Measurements from ENCODE around the gene AVPI1. TPM values are rescaled to one million over a fixed set of nuclear protein-coding genes. Genes with fewer than 3 reads are reported as not detected.

The AVPI1 gene
- total and polyA plus RNA-seq, 10 of the 15 experiments (the other 5 are each of a cell fraction or from before 2014, with no cell fraction given): 0.08 to 1.4 (median 0.84) TPM

GRCh38 chr10:97705006-97705670 is 18.1 kb upstream of the AVPI1 start:
- H3K4me2 ChIP-seq (ENCODE audit: control insufficient read depth, insufficient read depth): no peak overlapping the region
- no peaks in the 10 kb centered on the region for H4K20me1 ChIP-seq (ENCODE audit: control insufficient read depth, insufficient read depth)
- H3K9ac ChIP-seq (ENCODE audit: control insufficient read depth, insufficient read depth, low read length): no peak overlapping the region
- no peak overlapping the region for H2AFZ ChIP-seq (ENCODE audit: control insufficient read depth, low read depth, low read length)
- H3K27ac ChIP-seq (ENCODE audit: control insufficient read depth, insufficient read depth): no peak overlapping the region
- no peaks in the 10 kb centered on the region; a peak in 2 of 4 replicates for H3K27me3 ChIP-seq (replicated peaks in 1 of 2; ENCODE audit: control insufficient read depth in 2 of 2, insufficient read depth in 2 of 2, low read length in 1 of 2)
- H3K9me3 ChIP-seq (replicated peaks; ENCODE audit: control insufficient read depth, insufficient read depth, low read length): no peaks in the 10 kb centered on the region
- ChIA-PET SMC1A (ENCODE audit: uncharacterized antibody, unreplicated experiment) (interaction anchor here (1.1 to 6.4 kb wide), 3 partner anchors 21 to 31 kb away, joined by 3 to 38 read pairs (median 4); partner anchors contain the start of genes AVPI1 and ZFYVE27), POLR2A (interaction anchor here (0.6 kb wide), 1 partner anchor 28 kb away, joined by 3 read pairs; no protein-coding TSS in a partner anchor), CTCF (interaction anchor here (2.1 to 14.9 kb wide), 3 partner anchors 18 to 39 kb away, joined by 8 to 416 read pairs (median 115); partner anchors contain the start of genes AVPI1 and ZFYVE27), RAD21 (ENCODE audit: unreplicated experiment) (interaction anchor here (0.5 to 1.8 kb wide), 3 partner anchors 23 to 31 kb away, joined by 3 to 4 read pairs (median 3); no protein-coding TSS in a partner anchor)
- H3K79me2 ChIP-seq (ENCODE audit: control insufficient read depth, insufficient read depth, low read length): no peaks in the 10 kb centered on the region
- TF ChIP-seq EP300 (IDR thresholded peaks at IDR 0.05; ENCODE audit: borderline replicate concordance in 1 of 2, control insufficient read depth in 1 of 2, low read depth in 2 of 2, low read length in 2 of 2) (no peak), NBN (IDR thresholded peaks at IDR 0.05) (no peak), CHD1 (IDR thresholded peaks at IDR 0.05; ENCODE audit: low read depth, low read length) (no peak), HDAC6 (IDR thresholded peaks at IDR 0.05; ENCODE audit: unreplicated experiment) (no peak), RAD51 (IDR thresholded peaks at IDR 0.05) (no peak), NR2C2 (IDR thresholded peaks at IDR 0.05; ENCODE audit: borderline replicate concordance, control insufficient read depth, insufficient read length, low read depth) (no peak), CEBPB (IDR thresholded peaks at IDR 0.05; ENCODE audit: borderline replicate concordance in 1 of 2, low read depth in 2 of 2, low read length in 2 of 2) (no peak), IRF4 (IDR thresholded peaks at IDR 0.05; ENCODE audit: low read depth, low read length) (no peak), LARP7 (IDR thresholded peaks at IDR 0.05) (no peak), SMAD1 (IDR thresholded peaks at IDR 0.05; ENCODE audit: low read depth, partially characterized antibody) (no peak), ZNF217 (IDR thresholded peaks at IDR 0.05) (no peak), ELK1 (IDR thresholded peaks at IDR 0.05; ENCODE audit: low read depth, low read length) (no peak), NKRF (conservative IDR thresholded peaks at IDR 0.05) (no peak), SUPT20H (IDR thresholded peaks at IDR 0.05; ENCODE audit: borderline replicate concordance, control insufficient read depth, low read depth, low read length) (no peak), ZBED1 (IDR thresholded peaks at IDR 0.05; ENCODE audit: borderline replicate concordance) (no peak), ZBTB4 (CRISPR knock-in tag; IDR thresholded peaks at IDR 0.05) (no peak), PML (IDR thresholded peaks at IDR 0.05; ENCODE audit: low read length) (no peak)
- H3K36me3 ChIP-seq (ENCODE audit: control insufficient read depth in 2 of 2, insufficient read depth in 2 of 2, low read length in 1 of 2): no peaks in the 10 kb centered on the region
- BruUV-seq (replicated peaks): no TSS peak
- DNase-seq (ENCODE audit: low read depth, low spot score) (no peak), FAIRE-seq (no peak), ATAC-seq (no peak)
- H3K4me3 ChIP-seq: no peak overlapping the region
- in situ Hi-C loops (cut with MboI): no loop called here
- H3K4me1 ChIP-seq (ENCODE audit: control insufficient read depth, insufficient read depth, low read length): no peaks in the 10 kb centered on the region
- 7% methylated on average over 3 of the region's 3 CpGs for WGBS (ENCODE audit: insufficient coverage, insufficient replicate concordance, low lambda C conversion rate, missing lambda C conversion rate)
- intact Hi-C loops (cut with micrococcal nuclease; ENCODE audit: unreplicated experiment): loop anchor here (5.0 to 10.0 kb wide), 2 partner anchors 162 to 340 kb away; no protein-coding TSS in a partner anchor
